MM.1S (cell line): Measurements from ENCODE around the gene CRTC3.

Experiments used
- DNase-seq: peaks from one replicate; pipeline ENCODE4 v3.0.0-alpha.2; 2015
- H2AFZ ChIP-seq: fragments of 300-600 bp; sonication (generic); 2 replicates; pipeline ENCODE4 v1.6.0; 2016; ENCODE audit warnings: antibody characterized with exemption, low read length
- H3F3A ChIP-seq: fragments of 300-600 bp; sonication (generic); 2 replicates; pipeline ENCODE4 v1.6.1; 2016; ENCODE audit warnings: mild to moderate bottlenecking, antibody characterized with exemption, low read length, moderate library complexity, mixed read lengths; ENCODE audit not compliant: insufficient read depth
- H3K27ac ChIP-seq: fragments of 300-600 bp; sonication (generic); 2 replicates; pipeline ENCODE4 v1.5.1; 2016; ENCODE audit warnings: mild to moderate bottlenecking, low read length
- H3K27me3 ChIP-seq: fragments of 300-600 bp; sonication (generic); replicated peaks from 2 replicates; pipeline ENCODE4 v1.6.0; 2016; ENCODE audit warnings: low read length; ENCODE audit not compliant: insufficient read depth
- H3K36me3 ChIP-seq: fragments of 300-600 bp; sonication (generic); replicated peaks from 2 replicates; pipeline ENCODE4 v1.6.1; 2016; ENCODE audit warnings: mild to moderate bottlenecking, low read length, mixed read lengths; ENCODE audit not compliant: insufficient read depth
- H3K4me1 ChIP-seq: fragments of 300-600 bp; sonication (generic); 2 replicates; pipeline ENCODE4 v1.6.1; 2016; ENCODE audit warnings: low read length, mixed read lengths
- H3K4me2 ChIP-seq: fragments of 300-600 bp; sonication (generic); 2 replicates; pipeline ENCODE4 v1.6.0; 2016; ENCODE audit warnings: low read depth, low read length
- H3K4me3 ChIP-seq: fragments of 300-600 bp; sonication (generic); 2 replicates; pipeline ENCODE4 v1.5.1; 2016; ENCODE audit warnings: low read length, mixed read lengths
- H3K79me2 ChIP-seq: fragments of 300-600 bp; sonication (generic); 2 replicates; pipeline ENCODE4 v1.6.1; 2016; ENCODE audit warnings: mixed run types, low read length, mixed read lengths
- H3K9ac ChIP-seq: fragments of 300-600 bp; sonication (generic); 2 replicates; pipeline ENCODE4 v1.6.1; 2016; ENCODE audit warnings: low read length, mixed read lengths
- H3K9me2 ChIP-seq: fragments of 300-600 bp; sonication (generic); replicated peaks from 2 replicates; pipeline ENCODE4 v1.6.1; 2016; ENCODE audit warnings: mild to moderate bottlenecking, low read length, mixed read lengths; ENCODE audit not compliant: insufficient read depth
- H3K9me3 ChIP-seq: fragments of 300-600 bp; sonication (generic); replicated peaks from 2 replicates; pipeline ENCODE4 v1.6.1; 2016; ENCODE audit warnings: mild to moderate bottlenecking, low read length, mixed read lengths; ENCODE audit not compliant: insufficient read depth
- H4K20me1 ChIP-seq: fragments of 300-600 bp; sonication (generic); 2 replicates; pipeline ENCODE4 v1.6.1; 2016; ENCODE audit warnings: mild to moderate bottlenecking, low read length, moderate library complexity, mixed read lengths; ENCODE audit not compliant: insufficient read depth
- EZH2 ChIP-seq: fragments of 300-600 bp; sonication (generic); optimal IDR thresholded peaks from 2 replicates; pipeline ENCODE3; 2017; ENCODE audit warnings: low read depth, mild to moderate bottlenecking, antibody characterized with exemption, low read length, mixed read lengths
- EZH2phosphoT487 ChIP-seq: fragments of 300-600 bp; sonication (generic); IDR thresholded peaks from 2 replicates; pipeline ENCODE4 v1.6.1; 2018; ENCODE audit warnings: antibody characterized with exemption, low read length
- TF ChIP-seq, protein P1 (sequence below): fragments of 300-600 bp; sonication (generic); IDR thresholded peaks from 2 replicates; pipeline ENCODE4 v1.5.1; 2016; ENCODE audit warnings: antibody characterized with exemption, low read length, mixed read lengths

CRTC3 gene

GRCh38 chr15:90683371-90683770, 153.6 kb downstream of the CRTC3 start:
- H3K9me3 ChIP-seq: no peaks in the 10 kb centered on the region
- no peak overlapping the region for H3K4me3 ChIP-seq
- H2AFZ ChIP-seq: no peak overlapping the region
- H3K4me2 ChIP-seq: no peak overlapping the region
- H3K27me3 ChIP-seq: peaks cover 11% of the 10 kb centered on the region; the same call in 1 of the 2 replicates
- H3K9me2 ChIP-seq: no peaks in the 10 kb centered on the region
- H3K27ac ChIP-seq: no peak overlapping the region
- no peaks in the 10 kb centered on the region for H3K79me2 ChIP-seq
- no peak for DNase-seq
- H3K36me3 ChIP-seq: no peaks in the 10 kb centered on the region
- TF ChIP-seq, protein P1, sequence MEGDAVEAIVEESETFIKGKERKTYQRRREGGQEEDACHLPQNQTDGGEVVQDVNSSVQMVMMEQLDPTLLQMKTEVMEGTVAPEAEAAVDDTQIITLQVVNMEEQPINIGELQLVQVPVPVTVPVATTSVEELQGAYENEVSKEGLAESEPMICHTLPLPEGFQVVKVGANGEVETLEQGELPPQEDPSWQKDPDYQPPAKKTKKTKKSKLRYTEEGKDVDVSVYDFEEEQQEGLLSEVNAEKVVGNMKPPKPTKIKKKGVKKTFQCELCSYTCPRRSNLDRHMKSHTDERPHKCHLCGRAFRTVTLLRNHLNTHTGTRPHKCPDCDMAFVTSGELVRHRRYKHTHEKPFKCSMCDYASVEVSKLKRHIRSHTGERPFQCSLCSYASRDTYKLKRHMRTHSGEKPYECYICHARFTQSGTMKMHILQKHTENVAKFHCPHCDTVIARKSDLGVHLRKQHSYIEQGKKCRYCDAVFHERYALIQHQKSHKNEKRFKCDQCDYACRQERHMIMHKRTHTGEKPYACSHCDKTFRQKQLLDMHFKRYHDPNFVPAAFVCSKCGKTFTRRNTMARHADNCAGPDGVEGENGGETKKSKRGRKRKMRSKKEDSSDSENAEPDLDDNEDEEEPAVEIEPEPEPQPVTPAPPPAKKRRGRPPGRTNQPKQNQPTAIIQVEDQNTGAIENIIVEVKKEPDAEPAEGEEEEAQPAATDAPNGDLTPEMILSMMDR: no peak
- TF ChIP-seq EZH2phosphoT487: no peak
- no peak for TF ChIP-seq EZH2
- H4K20me1 ChIP-seq: no peaks in the 10 kb centered on the region
- H3F3A ChIP-seq: no peaks in the 10 kb centered on the region
- peaks cover under 1% of the 10 kb centered on the region; the same call in 1 of the 2 replicates for H3K4me1 ChIP-seq
- H3K9ac ChIP-seq: no peak overlapping the region

- peaks cover 11% of the 10 kb centered on the region; the same call in 1 of the 2 replicates for H3K27me3 ChIP-seq
- H3K9ac ChIP-seq: no peak overlapping the region
- no peak overlapping the region for H3K4me3 ChIP-seq
- H3F3A ChIP-seq: no peaks in the 10 kb centered on the region
- H3K4me2 ChIP-seq: no peak overlapping the region
- TF ChIP-seq, protein P1: no peak
- TF ChIP-seq EZH2phosphoT487: no peak
- TF ChIP-seq EZH2: no peak
- H2AFZ ChIP-seq: no peak overlapping the region
- no peak overlapping the region for H3K27ac ChIP-seq
- no peak for DNase-seq
- H3K79me2 ChIP-seq: no peaks in the 10 kb centered on the region
- H3K9me2 ChIP-seq: no peaks in the 10 kb centered on the region
- no peaks in the 10 kb centered on the region for H3K4me1 ChIP-seq
- H3K36me3 ChIP-seq: no peaks in the 10 kb centered on the region
- H4K20me1 ChIP-seq: no peaks in the 10 kb centered on the region
- no peaks in the 10 kb centered on the region for H3K9me3 ChIP-seq
Observed at GRCh38 chr15:90683876-90684275, 154.2 kb downstream of the CRTC3 start.

DNA sequence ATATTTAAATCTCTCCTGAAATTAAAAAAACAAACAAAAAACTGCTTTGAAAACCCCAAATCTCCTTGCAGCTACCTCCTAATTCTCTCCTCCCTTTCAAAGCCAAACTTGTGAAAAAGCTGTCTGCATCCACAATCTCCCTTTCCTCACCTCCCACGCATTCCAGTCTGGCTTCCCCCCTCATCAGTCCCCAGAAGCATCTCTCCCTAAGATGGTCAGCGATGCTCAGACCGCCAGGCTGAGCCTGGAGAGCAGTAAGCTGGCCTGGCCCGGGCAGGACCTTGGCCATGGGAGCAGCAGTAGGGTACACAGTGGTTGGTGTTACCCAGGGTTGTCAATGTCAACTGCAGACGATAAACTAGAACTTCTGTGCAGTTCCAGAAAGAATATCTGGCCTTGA, 154.6 kb downstream of the CRTC3 start:
- Histone ChIP-seq H3K9ac (no peak overlapping the region), H3K4me3 (no peak overlapping the region), H3K9me2 (no peaks in the 10 kb centered on the region), H3F3A (no peaks in the 10 kb centered on the region), H3K27me3 (peaks cover 11% of the 10 kb centered on the region; the same call in 1 of the 2 replicates), H4K20me1 (no peaks in the 10 kb centered on the region), H2AFZ (no peak overlapping the region), H3K79me2 (no peaks in the 10 kb centered on the region), H3K36me3 (no peaks in the 10 kb centered on the region), H3K9me3 (no peaks in the 10 kb centered on the region), H3K4me2 (no peak overlapping the region), H3K4me1 (no peaks in the 10 kb centered on the region), H3K27ac (no peak overlapping the region)
- TF ChIP-seq EZH2: no peak
- TF ChIP-seq, protein P1: no peak
- TF ChIP-seq EZH2phosphoT487: no peak
- no peak for DNase-seq
